ENCODE measurements around the gene PPP2R2C.

DNA sequence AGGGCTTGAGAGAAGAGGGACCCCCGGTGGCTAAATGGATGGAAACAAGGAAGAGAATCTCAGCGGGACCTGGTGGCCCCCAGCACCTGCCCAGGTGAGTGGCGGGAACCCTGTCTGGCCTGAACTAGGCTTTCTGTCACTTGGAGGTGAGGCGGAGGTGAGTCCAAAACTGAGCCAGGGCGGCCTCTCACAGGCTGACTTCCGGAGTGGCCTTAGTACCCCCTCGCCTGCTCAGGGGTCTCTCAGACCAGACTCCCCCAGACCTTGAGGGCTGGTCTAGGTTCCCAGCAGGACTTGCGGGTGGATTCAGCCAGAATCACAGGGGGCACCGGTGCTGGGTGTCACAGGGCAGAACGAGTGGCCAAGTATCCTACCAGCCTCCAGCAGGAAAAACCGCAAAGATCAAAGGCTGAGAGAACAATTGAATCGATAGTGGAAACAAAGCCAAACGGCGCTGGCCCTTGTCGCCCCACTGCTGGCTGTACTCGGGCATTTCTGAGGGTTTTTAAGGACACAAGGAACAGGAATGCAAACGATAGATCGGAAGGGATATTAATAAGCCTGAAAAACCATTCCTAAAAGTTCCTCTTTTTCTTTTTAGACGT lies 135.0 kb downstream of the PPP2R2C start:
- TF ChIP-seq, protein P1, sequence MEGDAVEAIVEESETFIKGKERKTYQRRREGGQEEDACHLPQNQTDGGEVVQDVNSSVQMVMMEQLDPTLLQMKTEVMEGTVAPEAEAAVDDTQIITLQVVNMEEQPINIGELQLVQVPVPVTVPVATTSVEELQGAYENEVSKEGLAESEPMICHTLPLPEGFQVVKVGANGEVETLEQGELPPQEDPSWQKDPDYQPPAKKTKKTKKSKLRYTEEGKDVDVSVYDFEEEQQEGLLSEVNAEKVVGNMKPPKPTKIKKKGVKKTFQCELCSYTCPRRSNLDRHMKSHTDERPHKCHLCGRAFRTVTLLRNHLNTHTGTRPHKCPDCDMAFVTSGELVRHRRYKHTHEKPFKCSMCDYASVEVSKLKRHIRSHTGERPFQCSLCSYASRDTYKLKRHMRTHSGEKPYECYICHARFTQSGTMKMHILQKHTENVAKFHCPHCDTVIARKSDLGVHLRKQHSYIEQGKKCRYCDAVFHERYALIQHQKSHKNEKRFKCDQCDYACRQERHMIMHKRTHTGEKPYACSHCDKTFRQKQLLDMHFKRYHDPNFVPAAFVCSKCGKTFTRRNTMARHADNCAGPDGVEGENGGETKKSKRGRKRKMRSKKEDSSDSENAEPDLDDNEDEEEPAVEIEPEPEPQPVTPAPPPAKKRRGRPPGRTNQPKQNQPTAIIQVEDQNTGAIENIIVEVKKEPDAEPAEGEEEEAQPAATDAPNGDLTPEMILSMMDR (tag by site-specific recombination; IDR thresholded peaks at IDR 0.05) = no peak
- TF ChIP-seq, protein P2, sequence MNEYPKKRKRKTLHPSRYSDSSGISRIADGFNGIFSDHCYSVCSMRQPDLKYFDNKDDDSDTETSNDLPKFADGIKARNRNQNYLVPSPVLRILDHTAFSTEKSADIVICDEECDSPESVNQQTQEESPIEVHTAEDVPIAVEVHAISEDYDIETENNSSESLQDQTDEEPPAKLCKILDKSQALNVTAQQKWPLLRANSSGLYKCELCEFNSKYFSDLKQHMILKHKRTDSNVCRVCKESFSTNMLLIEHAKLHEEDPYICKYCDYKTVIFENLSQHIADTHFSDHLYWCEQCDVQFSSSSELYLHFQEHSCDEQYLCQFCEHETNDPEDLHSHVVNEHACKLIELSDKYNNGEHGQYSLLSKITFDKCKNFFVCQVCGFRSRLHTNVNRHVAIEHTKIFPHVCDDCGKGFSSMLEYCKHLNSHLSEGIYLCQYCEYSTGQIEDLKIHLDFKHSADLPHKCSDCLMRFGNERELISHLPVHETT (tag by site-specific recombination; IDR thresholded peaks at IDR 0.05) = no peak
